PC-9 (cell line): ENCODE measurements around the gene ING2. TPM values are rescaled to one million over a fixed set of nuclear protein-coding genes. Genes with fewer than 3 reads are reported as not detected.

Source experiments
- BruUV-seq: library from RNA; stranded (reverse); fragments of 400-500 nt; replicated peaks from 2 replicates; lab custom pipeline; 2021; lab: Mats Ljungman, UMichigan
- CTCF ChIA-PET: fragments of 300-600 bp; sonication (Branson Sonifier 250); formaldehyde crosslinking; loops from one replicate; lab custom pipeline; 2022; ENCODE audit warnings: antibody characterized with exemption; lab: Charles Lee
- POLR2A ChIA-PET: fragments of 300-600 bp; sonication (Branson Sonifier 250); formaldehyde crosslinking; loops from one replicate; lab custom pipeline; 2022; ENCODE audit warnings: antibody characterized with exemption; ENCODE audit not compliant: unreplicated experiment; lab: Charles Lee
- DNase-seq, 2 experiments: peaks; one replicate each; pipeline versions ENCODE4 v3.0.0 to v3.0.0-alpha.2; 2015 to 2022; ENCODE audit warnings: mixed read lengths in 1 of 2
- H2AFZ ChIP-seq: fragments of 200-600 bp; sonication (generic); 2 replicates; pipeline ENCODE4 v1.8.1; 2017; ENCODE audit warnings: antibody characterized with exemption
- H3F3A ChIP-seq: fragments of 200-600 bp; sonication (generic); 2 replicates; pipeline ENCODE4 v1.8.1; 2017; ENCODE audit warnings: antibody characterized with exemption, mild to moderate bottlenecking, low read depth; ENCODE audit not compliant: insufficient read depth
- H3K27ac ChIP-seq: fragments of 200-600 bp; sonication (generic); 2 replicates; pipeline ENCODE4 v1.6.1; 2016; ENCODE audit warnings: mixed run types
- H3K27me3 ChIP-seq: fragments of 200-600 bp; sonication (generic); 2 replicates; pipeline ENCODE4 v1.6.1; 2016; ENCODE audit warnings: low read depth, mixed run types; ENCODE audit not compliant: insufficient read depth
- H3K36me3 ChIP-seq: fragments of 200-600 bp; sonication (generic); 2 replicates; pipeline ENCODE4 v1.6.1; 2016; ENCODE audit warnings: low read depth, mixed run types
- H3K4me1 ChIP-seq: fragments of 200-600 bp; sonication (generic); replicated peaks from 2 replicates; pipeline ENCODE4 v1.6.1; 2016; ENCODE audit warnings: mixed run types; ENCODE audit not compliant: insufficient read depth
- H3K4me2 ChIP-seq: fragments of 200-600 bp; sonication (generic); 2 replicates; pipeline ENCODE4 v1.6.1; 2017; ENCODE audit warnings: mixed run types
- H3K4me3 ChIP-seq: fragments of 200-600 bp; sonication (generic); 2 replicates; pipeline ENCODE4 v1.6.1; 2016; ENCODE audit warnings: mixed run types
- H3K79me2 ChIP-seq: fragments of 200-600 bp; sonication (generic); 2 replicates; pipeline ENCODE4 v1.6.1; 2017; ENCODE audit warnings: low read depth, mixed run types
- H3K9me2 ChIP-seq: fragments of 200-600 bp; sonication (generic); 2 replicates; pipeline ENCODE4 v1.8.1; 2017; ENCODE audit warnings: mild to moderate bottlenecking; ENCODE audit not compliant: insufficient read depth
- H3K9me3 ChIP-seq: fragments of 200-600 bp; sonication (generic); 2 replicates; pipeline ENCODE4 v1.8.1; 2016; ENCODE audit warnings: low read depth; ENCODE audit not compliant: insufficient read depth
- H4K20me1 ChIP-seq: fragments of 200-600 bp; sonication (generic); 2 replicates; pipeline ENCODE4 v1.8.1; 2017; ENCODE audit not compliant: insufficient read depth
- EZH2 ChIP-seq: fragments of 200-600 bp; sonication (generic); IDR thresholded peaks from 2 replicates; pipeline ENCODE4 v1.8.0; 2017; ENCODE audit warnings: antibody characterized with exemption, low read depth
- intact Hi-C: fragments of 100-400 bp; cut with micrococcal nuclease; formaldehyde crosslinking; loops from one replicate; pipeline ENCODE4 v1.10.0; 2022; ENCODE audit not compliant: unreplicated experiment
- total RNA-seq: library from RNA; stranded (reverse); gene quantifications from 2 replicates; pipeline ENCODE4 v1.2.3, GENCODE V29; 2021
- TF ChIP-seq, protein P1 (sequence below): fragments of 200-600 bp; sonication (generic); conservative IDR thresholded peaks from 2 replicates; pipeline ENCODE4 v1.6.1; 2017; ENCODE audit warnings: mixed run types, antibody characterized with exemption, mild to moderate bottlenecking, moderate library complexity

Gene ING2
- total RNA-seq, 1 experiment from 2014 or later: 11.6 TPM

DNA sequence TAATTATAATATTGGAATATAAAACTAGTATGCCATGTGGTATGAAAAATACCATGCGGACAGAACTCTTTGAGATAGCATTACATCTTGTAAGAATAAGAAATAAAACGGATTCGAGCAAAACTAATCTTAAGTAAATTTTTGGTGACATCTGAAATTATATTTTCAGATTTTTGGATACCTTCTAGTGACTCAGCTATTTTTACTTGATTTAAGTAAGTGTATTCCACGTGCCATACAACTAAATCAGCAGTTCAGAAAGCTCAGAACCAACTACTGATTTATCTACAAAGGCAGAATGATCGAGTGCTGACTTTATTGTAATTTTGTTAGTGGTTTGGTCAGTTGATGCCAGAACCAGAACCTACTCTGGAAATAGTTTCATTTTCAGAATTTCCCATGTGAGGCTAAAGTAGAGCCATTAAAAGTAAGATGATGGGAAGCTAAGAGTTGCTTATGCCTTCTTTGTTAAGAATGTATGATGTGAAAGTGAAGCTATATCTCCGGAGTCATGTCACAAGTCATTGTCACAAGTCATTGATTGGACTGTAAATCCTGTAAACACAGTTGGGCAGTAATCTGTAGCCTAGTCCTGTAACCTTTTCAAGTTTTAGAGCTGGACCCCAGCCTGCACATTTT, 4.0 kb downstream of the ING2 start:
- CTCF ChIA-PET: interaction anchor here (0.6 kb wide), 1 partner anchor 30 kb away, joined by 4 read pairs; no protein-coding TSS in a partner anchor
- no peaks in the 10 kb centered on the region for H3K27me3 ChIP-seq
- H3F3A ChIP-seq: no peaks in the 10 kb centered on the region; the same call in 1 of the 2 replicates
- H3K4me1 ChIP-seq: no peaks in the 10 kb centered on the region
- no peak overlapping the region for H3K4me2 ChIP-seq
- no TSS peak for BruUV-seq
- no peak overlapping the region for H2AFZ ChIP-seq
- POLR2A ChIA-PET: no interaction called here
- H3K4me3 ChIP-seq: no peak overlapping the region
- no peaks in the 10 kb centered on the region for H3K36me3 ChIP-seq
- H3K27ac ChIP-seq: no peak overlapping the region
- intact Hi-C loops: no loop called here
- H3K9me3 ChIP-seq: no peaks in the 10 kb centered on the region
- DNase-seq: no peak
- H3K79me2 ChIP-seq: peaks cover 26% of the 10 kb centered on the region
- no peaks in the 10 kb centered on the region for H4K20me1 ChIP-seq
- no peaks in the 10 kb centered on the region for H3K9me2 ChIP-seq
- TF ChIP-seq, protein P1, sequence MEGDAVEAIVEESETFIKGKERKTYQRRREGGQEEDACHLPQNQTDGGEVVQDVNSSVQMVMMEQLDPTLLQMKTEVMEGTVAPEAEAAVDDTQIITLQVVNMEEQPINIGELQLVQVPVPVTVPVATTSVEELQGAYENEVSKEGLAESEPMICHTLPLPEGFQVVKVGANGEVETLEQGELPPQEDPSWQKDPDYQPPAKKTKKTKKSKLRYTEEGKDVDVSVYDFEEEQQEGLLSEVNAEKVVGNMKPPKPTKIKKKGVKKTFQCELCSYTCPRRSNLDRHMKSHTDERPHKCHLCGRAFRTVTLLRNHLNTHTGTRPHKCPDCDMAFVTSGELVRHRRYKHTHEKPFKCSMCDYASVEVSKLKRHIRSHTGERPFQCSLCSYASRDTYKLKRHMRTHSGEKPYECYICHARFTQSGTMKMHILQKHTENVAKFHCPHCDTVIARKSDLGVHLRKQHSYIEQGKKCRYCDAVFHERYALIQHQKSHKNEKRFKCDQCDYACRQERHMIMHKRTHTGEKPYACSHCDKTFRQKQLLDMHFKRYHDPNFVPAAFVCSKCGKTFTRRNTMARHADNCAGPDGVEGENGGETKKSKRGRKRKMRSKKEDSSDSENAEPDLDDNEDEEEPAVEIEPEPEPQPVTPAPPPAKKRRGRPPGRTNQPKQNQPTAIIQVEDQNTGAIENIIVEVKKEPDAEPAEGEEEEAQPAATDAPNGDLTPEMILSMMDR: no peak
- no peak for TF ChIP-seq EZH2

DNA sequence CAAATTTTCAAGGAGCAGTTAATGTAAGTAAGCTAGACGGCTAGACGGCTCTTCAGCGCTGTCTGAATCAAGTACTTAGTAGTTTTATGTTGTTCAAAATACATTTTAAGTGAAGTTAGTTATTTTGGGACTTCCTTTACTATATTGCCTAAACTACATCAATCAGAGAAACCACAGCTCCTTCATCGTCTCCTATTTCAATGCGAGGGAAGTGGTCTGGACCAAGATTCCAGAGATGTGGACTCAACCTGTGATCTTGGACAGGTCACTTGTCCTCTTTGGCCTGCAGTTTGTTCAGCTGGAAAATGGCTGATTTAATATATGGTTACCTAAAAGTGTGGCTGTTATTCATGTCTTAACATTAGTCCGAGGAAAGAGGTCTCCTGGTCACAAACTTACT, 10.6 kb downstream of the ING2 start:
- no peaks in the 10 kb centered on the region for H3F3A ChIP-seq
- intact Hi-C loops: no loop called here
- no peaks in the 10 kb centered on the region for H3K27me3 ChIP-seq
- no peak overlapping the region for H3K27ac ChIP-seq
- H3K9me2 ChIP-seq: no peaks in the 10 kb centered on the region
- H3K4me2 ChIP-seq: no peak overlapping the region
- POLR2A ChIA-PET: interaction anchor here (0.6 kb wide), 1 partner anchor 93 kb away, joined by 4 read pairs; no protein-coding TSS in a partner anchor
- no peaks in the 10 kb centered on the region for H3K4me1 ChIP-seq
- H2AFZ ChIP-seq: no peak overlapping the region
- H3K79me2 ChIP-seq: no peaks in the 10 kb centered on the region
- H3K36me3 ChIP-seq: no peaks in the 10 kb centered on the region
- H3K4me3 ChIP-seq: no peak overlapping the region
- CTCF ChIA-PET: no interaction called here
- no peak for DNase-seq
- no TSS peak for BruUV-seq
- TF ChIP-seq EZH2: no peak
- TF ChIP-seq, protein P1: no peak
- H3K9me3 ChIP-seq: no peaks in the 10 kb centered on the region
- no peaks in the 10 kb centered on the region for H4K20me1 ChIP-seq

DNA sequence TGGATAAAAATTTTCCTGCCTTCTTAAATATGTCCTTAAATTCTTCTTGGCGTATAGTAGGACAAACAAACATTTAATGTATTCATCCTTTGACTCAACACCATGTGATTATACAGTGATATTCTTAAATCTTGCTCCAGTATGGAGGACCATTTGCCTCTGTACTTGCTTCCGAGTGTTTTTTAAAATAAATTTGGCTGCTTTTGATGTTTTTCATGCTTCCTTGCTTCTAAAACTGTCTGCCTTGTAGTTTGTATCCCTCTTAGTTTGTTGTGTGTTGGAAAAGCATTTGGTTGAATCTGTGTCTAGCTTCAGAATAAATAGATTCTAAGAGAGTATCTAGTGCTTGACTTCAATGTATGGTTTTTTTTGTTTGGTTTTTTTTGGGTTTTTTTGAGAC, 12.3 kb downstream of the ING2 start:
- H3K36me3 ChIP-seq: no peaks in the 10 kb centered on the region
- H3F3A ChIP-seq: no peaks in the 10 kb centered on the region
- no peaks in the 10 kb centered on the region for H3K79me2 ChIP-seq
- no peaks in the 10 kb centered on the region for H3K27me3 ChIP-seq
- no peaks in the 10 kb centered on the region for H4K20me1 ChIP-seq
- TF ChIP-seq, protein P1: no peak
- TF ChIP-seq EZH2: no peak
- no peak overlapping the region for H2AFZ ChIP-seq
- no peak overlapping the region for H3K27ac ChIP-seq
- BruUV-seq: no TSS peak
- H3K9me3 ChIP-seq: no peaks in the 10 kb centered on the region
- POLR2A ChIA-PET: no interaction called here
- CTCF ChIA-PET: interaction anchor here (0.5 kb wide), 1 partner anchor 1467 kb away, joined by 5 read pairs; no protein-coding TSS in a partner anchor
- DNase-seq: no peak
- H3K9me2 ChIP-seq: no peaks in the 10 kb centered on the region
- intact Hi-C loops: no loop called here
- no peak overlapping the region for H3K4me2 ChIP-seq
- H3K4me3 ChIP-seq: no peak overlapping the region
- no peaks in the 10 kb centered on the region for H3K4me1 ChIP-seq
